ENCODE results near the gene BIN1.

BIN1 gene

DNA sequence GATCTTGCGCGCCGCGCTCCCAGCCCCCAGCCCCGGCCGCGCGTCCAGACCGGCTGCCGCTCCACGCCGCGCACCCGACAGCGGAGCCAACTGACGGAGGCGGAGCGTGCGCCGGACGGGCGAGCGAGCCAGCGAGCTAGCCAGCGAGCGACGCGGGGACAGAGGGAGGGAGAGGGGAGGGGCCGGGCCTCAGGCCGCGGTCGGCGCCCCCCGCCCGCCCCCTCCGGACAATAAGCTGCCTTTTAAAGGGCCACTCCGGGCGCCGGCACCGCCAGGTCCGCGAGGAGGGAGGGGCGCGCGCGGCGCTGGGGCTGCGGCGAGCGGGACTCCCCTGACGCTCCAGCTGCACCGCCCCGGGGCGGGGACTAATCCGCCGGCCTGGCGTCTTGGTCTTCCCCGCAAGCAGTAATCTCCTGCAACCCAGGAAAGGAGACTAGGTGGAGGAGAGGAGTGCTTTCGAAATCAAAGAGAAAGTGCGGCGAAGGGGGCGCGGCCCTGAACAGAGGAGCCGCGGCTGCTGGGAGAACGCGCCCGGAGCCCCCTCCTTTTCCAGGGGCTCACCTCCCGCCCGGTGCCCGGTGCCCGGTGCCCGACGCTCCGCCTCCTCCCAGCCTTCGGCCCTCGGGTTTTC lies at the start of gene BIN1:
TSS of gene BIN1 (minus strand) at position 164 of the 631 bp plus-strand sequence. CDS start 211 bp downstream, outside the sequence.
- in situ Hi-C loops (cut with MboI; ENCODE audit: low sequenced_read_pairs), result no loop called here

DNA sequence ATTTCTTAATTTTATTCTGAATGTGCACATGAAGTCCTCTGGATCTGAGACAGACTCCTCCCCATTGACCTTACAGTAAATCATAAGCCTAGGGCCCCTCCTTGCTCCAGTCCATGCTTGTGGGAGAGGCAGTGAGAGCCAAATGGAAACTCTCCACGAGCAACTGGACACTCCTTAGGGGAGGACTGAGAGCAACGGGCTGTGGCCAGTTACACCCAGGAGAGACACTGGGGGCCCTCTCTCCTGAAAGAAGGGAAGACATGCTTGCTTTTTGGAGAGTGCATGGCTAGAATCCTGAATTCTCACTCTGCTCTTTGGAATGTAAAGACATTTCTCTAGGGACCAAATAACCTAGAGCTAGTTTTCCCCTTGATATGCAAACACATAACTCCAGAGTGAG lies 49.0 kb upstream of the BIN1 start:
- in situ Hi-C loops (cut with MboI; ENCODE audit: low sequenced_read_pairs), result no loop called here

DNA sequence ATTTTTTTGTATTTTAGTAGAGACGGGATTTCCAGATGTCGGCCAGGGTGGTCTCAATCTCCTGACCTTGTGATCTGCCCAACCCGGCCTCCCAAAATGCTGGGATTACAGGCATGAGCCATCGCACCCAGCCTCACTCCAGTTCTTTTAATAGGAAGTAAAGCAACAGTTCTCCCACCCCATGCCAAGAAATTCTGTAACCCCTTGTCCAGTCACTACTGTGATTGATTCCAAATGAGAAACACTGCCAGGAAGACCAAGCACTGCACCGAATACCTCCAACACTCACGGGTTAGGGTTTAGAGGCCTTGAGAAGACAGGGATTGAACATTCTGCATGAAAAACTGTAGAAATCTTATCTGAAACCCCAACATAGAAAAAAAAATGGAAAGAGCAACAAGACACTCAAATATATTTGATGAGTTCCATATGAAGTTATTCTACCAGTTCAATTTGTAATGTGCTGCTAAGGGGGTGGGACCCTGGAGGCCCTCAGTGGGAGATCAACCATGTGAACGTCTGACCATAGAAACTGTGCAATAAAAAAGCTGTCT lies 48.2 kb upstream of the BIN1 start:
- in situ Hi-C loops (cut with MboI; ENCODE audit: low sequenced_read_pairs), result no loop called here

DNA sequence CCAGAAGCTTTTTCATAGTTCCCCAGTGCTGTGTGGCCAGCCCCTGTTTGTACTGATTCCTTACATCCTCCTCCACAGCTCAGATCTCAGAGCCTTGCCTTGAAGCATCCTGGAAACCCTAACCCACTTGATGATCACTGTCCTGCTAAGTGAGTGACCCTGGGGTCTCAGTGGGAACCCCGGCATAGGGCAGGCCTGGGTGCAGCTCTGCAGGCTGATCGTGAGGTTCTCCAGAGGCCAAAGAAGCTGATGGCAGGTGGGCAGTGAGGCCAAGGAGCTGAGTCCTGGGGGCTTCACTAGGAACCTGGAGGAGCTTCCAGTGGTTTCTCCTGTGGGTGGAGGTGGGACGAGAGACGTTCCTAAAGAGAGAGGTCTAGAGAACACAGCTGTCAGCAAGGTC lies 47.4 kb upstream of the BIN1 start:
- in situ Hi-C loops (cut with MboI; ENCODE audit: low sequenced_read_pairs), result no loop called here

DNA sequence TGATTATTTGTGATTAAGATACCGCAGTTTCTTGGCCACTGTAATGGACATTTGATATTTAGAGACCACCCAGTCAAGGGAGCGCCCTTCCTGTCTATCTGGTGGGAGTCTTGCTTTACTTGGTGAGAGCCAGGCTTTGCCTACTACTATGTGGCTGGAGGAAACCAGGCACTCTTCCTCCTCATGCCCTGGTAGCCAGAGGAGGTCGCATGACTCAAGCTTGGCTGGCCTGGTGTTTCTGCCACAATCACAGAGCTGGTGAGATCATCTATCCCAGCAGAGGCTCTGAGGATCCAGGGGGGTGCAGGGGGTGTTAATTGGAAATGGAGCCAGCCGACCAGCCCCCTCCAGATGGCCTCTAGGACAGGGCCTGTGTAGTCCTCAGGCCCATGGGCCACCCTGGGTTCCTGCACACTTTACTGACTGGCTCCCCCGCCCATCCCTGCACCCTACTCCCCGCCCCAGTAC lies 46.8 kb upstream of the BIN1 start:
- in situ Hi-C loops (cut with MboI; ENCODE audit: low sequenced_read_pairs), result no loop called here

DNA sequence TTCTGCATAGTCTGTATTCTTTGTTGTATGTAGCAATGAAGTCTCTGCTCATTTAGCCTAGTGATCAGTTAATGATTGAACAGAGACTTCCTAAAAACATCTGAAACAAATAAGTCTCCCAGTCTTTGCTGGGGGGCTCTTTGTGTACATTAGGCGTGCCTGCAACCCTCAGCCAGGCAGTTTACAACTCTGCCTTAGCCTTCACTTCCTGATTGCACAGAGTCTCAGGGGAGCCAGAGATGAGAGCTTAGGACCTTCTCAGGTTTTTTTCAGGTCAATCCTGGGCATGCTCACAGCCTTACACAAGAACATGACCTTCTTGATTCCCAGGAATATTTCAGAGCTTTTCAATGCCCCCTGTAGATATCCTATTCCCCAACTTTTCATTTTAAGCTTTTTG lies 44.0 kb upstream of the BIN1 start:
- in situ Hi-C loops (cut with MboI; ENCODE audit: low sequenced_read_pairs), result no loop called here

DNA sequence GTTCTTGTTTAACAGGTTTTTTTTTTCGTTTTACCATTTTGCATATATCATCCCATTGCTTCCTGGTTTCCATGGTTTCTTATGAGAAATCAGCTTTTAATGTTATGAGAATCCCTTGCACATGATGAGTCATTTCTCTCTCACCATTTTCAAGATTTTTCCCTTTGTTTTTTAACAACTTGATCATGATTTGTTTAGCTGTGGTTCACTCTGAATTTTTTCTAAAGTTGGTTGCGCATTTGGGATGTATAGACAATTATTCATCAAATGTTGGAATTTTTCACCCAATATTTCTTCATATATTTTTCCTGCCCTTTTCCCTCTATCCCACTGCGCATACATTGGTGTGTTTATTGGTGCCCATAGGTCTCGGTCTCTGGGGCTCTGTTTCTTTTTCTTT lies 42.4 kb upstream of the BIN1 start:
- in situ Hi-C loops (cut with MboI; ENCODE audit: low sequenced_read_pairs), result no loop called here

DNA sequence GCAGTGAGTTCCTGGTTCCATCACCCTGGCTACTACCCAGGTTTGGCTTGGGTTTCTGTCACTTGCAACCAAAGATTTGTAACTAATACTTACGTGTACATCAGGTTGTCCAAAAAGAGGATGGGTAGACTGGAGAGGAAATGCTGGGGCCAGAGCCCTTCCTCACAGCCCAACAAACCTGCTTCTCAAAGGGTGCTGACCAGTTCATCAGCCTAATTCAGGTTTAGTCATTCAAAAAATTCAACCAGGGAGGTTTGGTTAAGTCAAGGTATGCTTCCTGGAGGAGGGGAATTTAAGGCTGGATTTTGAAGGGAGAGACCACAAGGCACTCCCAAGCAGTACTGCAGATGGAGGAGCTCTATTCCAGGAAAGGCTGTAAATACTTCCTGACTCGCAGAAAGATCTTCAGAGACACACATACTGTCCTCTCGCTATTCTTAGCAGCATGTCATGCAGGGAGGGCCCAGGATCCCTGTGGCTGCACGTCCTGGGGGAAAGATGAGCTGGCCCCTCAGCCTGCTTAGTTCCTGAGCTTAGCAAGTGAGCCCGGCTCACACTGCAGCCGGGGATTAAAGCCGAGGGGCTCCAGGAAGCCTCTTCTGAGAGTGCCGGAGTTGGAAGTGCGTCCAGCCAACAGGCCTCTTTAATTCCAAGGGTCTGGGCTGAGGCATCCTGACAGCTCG lies 40.0 kb upstream of the BIN1 start:
- in situ Hi-C loops (cut with MboI; ENCODE audit: low sequenced_read_pairs), result no loop called here

DNA sequence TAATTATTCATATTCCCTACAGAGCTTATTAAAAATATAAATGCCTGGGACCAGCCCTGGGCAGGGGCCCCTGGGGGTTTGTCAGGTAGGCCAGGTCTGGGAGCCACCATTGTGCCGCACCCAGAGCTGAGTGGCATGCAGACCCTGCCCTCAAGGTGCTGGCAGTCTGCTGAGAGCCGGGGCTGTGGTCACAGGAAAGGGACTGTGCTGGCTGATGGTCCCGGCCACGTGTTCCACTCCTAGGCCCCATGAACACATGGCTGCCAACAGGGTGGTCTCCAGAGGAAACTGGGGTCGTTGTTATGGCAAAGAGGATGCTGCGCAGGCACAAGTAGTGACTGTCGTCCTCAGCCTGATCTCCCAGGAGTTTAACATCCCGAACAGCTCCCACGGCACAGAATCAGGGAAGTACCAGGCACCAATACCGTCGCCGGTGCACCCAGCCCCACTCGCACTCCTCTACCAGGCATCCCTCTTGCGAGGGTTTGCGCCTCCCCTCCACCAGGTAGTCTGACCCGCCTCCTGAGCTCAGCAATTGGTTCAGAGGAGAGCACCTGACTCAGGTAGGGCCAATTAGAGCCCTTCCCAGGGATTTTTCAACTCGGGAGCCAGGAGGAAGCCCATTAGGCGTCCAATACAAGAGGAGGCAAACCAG lies 39.2 kb upstream of the BIN1 start:
- in situ Hi-C loops (cut with MboI; ENCODE audit: low sequenced_read_pairs), result no loop called here

GRCh38 chr2:127145280-127145895 lies 38.4 kb upstream of the BIN1 start:
- in situ Hi-C loops (cut with MboI; ENCODE audit: low sequenced_read_pairs), result no loop called here

DNA sequence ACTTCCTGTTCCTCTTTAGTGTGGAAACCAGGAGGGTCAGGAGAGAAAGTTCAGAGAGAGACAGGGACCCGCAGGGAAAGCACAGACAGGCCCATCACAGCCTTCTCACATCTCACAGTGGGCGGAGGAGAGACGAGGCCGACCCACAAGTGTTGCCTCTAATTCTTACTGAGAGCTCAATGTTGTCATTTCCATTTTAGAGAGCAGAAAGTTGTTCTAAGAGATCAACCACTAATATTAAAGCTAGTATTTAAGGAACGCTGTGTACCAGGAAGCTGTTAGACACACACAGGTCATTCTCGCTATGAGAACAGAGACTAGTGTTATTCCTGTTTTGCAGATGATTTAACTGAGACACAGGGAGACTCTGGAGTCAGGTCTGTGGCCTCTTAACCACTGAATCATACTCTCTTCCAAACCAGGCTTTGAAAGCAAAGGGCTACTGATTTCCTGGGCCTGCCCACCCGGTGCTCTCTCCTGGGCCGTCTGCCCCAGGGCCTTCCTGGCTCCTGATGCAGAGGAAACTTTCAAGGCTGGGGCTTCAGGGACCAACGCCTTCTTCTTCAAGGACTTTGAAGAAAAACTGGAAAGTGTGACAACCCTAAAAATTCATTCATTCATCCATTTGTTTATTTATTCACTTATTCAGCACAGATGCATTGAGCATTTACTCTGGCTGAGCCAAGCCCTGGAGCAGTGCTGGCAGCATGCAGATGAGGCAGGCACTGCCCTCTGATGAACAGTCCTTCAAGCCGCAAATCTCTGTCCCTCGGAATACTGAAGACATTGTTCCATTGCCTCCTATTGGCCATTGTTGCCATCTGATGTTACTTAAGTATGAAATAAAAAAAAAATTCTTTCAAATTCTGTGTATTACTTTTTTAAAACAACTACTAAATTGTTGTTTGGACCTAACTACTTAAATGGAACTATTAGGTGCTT lies 37.2 kb upstream of the BIN1 start:
- in situ Hi-C loops (cut with MboI; ENCODE audit: low sequenced_read_pairs), result no loop called here

GRCh38 chr2:127142663-127143630 lies 36.0 kb upstream of the BIN1 start:
- in situ Hi-C loops (cut with MboI; ENCODE audit: low sequenced_read_pairs), result no loop called here

- in situ Hi-C loops (cut with MboI; ENCODE audit: low sequenced_read_pairs), result no loop called here
These were observed 33.6 kb upstream of the BIN1 start for GRCh38 chr2:127140538-127140937.

- in situ Hi-C loops (cut with MboI; ENCODE audit: low sequenced_read_pairs), result no loop called here
These were observed 32.8 kb upstream of the BIN1 start for GRCh38 chr2:127139766-127140165.

- in situ Hi-C loops (cut with MboI; ENCODE audit: low sequenced_read_pairs), result no loop called here
These were observed 31.3 kb upstream of the BIN1 start for GRCh38 chr2:127138281-127138680.

- in situ Hi-C loops (cut with MboI; ENCODE audit: low sequenced_read_pairs), result no loop called here
These were observed 30.8 kb upstream of the BIN1 start for GRCh38 chr2:127137741-127138140.

- in situ Hi-C loops (cut with MboI; ENCODE audit: low sequenced_read_pairs), result no loop called here
These were observed 30.3 kb upstream of the BIN1 start for GRCh38 chr2:127137225-127137624.

GRCh38 chr2:127134833-127135830 lies 28.2 kb upstream of the BIN1 start:
- in situ Hi-C loops (cut with MboI; ENCODE audit: low sequenced_read_pairs), result no loop called here

Measured in HL-60/S4 (cell line).